SK-N-SH (cell line): ENCODE data around the gene SEMA4D.

Experiments
- EZH2phosphoT487 ChIP-seq: fragments of 200-600 bp; sonication (generic); IDR thresholded peaks from 2 replicates; pipeline ENCODE4 v1.6.1; 2017; ENCODE audit warnings: low read depth, mixed run types, mild to moderate bottlenecking, antibody characterized with exemption, moderate library complexity, borderline replicate concordance
- GABPA ChIP-seq: IDR thresholded peaks from 2 replicates; pipeline ENCODE4 v1.4.0; 2012; ENCODE audit warnings: low read depth, mild to moderate bottlenecking
- NRF1 ChIP-seq: IDR thresholded peaks from 2 replicates; pipeline ENCODE4 v1.6.1; 2012; ENCODE audit warnings: low read depth, mild to moderate bottlenecking, low read length
- POLR2AphosphoS5 ChIP-seq: IDR thresholded peaks from 2 replicates; pipeline ENCODE4 v1.6.1; 2012; ENCODE audit warnings: low read depth, low read length
- TAF1 ChIP-seq: IDR thresholded peaks from 2 replicates; pipeline ENCODE4 v1.6.1; 2012; ENCODE audit warnings: low read depth, mild to moderate bottlenecking, low read length, moderate library complexity, borderline replicate concordance

DNA sequence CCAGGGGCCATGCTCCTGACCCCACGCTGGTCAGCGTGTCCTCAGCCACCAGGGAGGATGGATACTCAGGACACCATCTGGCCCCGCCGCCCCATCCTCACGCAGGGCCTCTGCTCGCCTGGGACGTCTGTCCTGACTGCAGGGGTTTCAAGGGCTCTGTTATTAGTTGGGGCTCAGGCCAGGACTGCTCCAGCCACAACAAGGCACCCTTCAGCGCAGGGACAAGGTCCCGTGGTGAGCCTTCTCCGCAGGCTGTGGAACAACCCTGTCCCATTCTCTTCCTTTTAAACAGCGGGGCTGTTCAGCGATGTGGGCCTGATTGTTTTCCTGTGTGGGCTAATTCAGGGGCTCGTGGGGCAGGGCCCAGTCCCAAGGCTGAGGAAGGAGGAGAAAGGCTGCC is 61.6 kb downstream of the SEMA4D start:
- TF ChIP-seq NRF1 = no peak
- TF ChIP-seq POLR2AphosphoS5 = no peak
- no peak for TF ChIP-seq GABPA
- TF ChIP-seq TAF1 = no peak
- TF ChIP-seq EZH2phosphoT487 = no peak
